Testis (tissue), 2 donors: Measurements from ENCODE around the gene GPER1.

ENCODE experiments used
- POLR2A ChIP-seq: fragments of 450-650 bp; IDR thresholded peaks from one replicate; pipeline ENCODE4 v1.6.1; 2017; ENCODE audit warnings: antibody characterized with exemption, mild to moderate bottlenecking, moderate library complexity
- TF ChIP-seq, protein P1 (sequence below), 3 experiments: fragments of 450-650 bp in 2 of 3; fragments of 200-600 bp in 1 of 3; sonication (generic) in 1 of 3; IDR thresholded peaks; one replicate each; pipeline ENCODE4 v1.5.1; 2016 to 2019; ENCODE audit warnings: antibody characterized with exemption in 3 of 3, mild to moderate bottlenecking in 2 of 3, moderate library complexity in 1 of 3

DNA sequence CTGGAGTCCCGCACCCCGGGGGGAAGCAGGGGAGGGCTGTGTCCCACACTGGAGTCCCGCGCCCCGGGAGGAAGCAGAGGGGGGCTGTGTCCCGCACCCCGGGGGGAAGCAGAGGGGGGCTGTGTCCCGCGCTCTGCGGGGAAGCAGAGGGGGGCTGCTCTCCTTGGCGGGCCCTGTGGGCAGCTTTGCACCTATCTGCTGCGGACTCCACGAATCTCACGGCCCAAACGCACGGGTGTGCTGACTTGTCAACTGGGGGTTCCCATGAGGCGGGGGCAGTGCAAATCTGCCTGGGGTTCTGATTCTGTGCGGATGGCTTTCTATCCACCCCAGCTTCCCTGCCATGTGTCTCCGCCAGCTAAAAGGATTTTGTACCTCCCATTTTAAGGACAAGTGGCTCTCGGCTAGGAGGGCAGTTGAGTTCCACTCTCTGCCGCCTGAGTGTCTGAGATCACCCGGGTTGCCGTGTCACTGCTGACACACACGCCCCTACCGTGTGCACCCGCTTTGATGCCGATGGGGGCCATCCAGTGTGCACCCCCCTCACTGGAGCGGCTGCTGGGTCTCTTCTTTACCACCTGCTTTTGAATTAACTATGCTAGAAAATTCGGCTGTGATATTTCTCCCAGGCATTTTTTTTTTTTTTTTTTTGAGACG lies 20.5 kb downstream of the GPER1 start:
- TF ChIP-seq, protein P1, sequence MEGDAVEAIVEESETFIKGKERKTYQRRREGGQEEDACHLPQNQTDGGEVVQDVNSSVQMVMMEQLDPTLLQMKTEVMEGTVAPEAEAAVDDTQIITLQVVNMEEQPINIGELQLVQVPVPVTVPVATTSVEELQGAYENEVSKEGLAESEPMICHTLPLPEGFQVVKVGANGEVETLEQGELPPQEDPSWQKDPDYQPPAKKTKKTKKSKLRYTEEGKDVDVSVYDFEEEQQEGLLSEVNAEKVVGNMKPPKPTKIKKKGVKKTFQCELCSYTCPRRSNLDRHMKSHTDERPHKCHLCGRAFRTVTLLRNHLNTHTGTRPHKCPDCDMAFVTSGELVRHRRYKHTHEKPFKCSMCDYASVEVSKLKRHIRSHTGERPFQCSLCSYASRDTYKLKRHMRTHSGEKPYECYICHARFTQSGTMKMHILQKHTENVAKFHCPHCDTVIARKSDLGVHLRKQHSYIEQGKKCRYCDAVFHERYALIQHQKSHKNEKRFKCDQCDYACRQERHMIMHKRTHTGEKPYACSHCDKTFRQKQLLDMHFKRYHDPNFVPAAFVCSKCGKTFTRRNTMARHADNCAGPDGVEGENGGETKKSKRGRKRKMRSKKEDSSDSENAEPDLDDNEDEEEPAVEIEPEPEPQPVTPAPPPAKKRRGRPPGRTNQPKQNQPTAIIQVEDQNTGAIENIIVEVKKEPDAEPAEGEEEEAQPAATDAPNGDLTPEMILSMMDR (IDR thresholded peaks at IDR 0.05), result no peak
- no peak for TF ChIP-seq POLR2A
